IMR-90 (cell line): ENCODE measurements around the gene TIE1.

ENCODE experiments used
- CEBPB ChIP-seq: IDR thresholded peaks from 2 replicates; pipeline ENCODE4 v1.6.1; 2012; ENCODE audit warnings: low read depth, low read length, improper control_type of control experiment
- POLR2A ChIP-seq: IDR thresholded peaks from 2 replicates; pipeline ENCODE4 v1.6.1; 2012; ENCODE audit warnings: mild to moderate bottlenecking, low read depth, low read length
- RAD21 ChIP-seq: IDR thresholded peaks from 2 replicates; pipeline ENCODE4 v1.6.1; 2012; ENCODE audit warnings: low read length, improper control_type of control experiment
- RFX5 ChIP-seq: IDR thresholded peaks from 2 replicates; pipeline ENCODE4 v1.8.0; 2012; ENCODE audit warnings: low read depth, mild to moderate bottlenecking, low read length, moderate library complexity
- SMC3 ChIP-seq: fragments of 150-350 bp; IDR thresholded peaks from 2 replicates; pipeline ENCODE4 v1.6.1; 2016; ENCODE audit warnings: low read depth, mild to moderate bottlenecking, antibody characterized with exemption, low read length, moderate library complexity
- USF2 ChIP-seq: fragments of 150-350 bp; IDR thresholded peaks from 2 replicates; pipeline ENCODE4 v1.6.1; 2017; ENCODE audit warnings: mild to moderate bottlenecking, antibody characterized with exemption, low read length, low read depth
- TF ChIP-seq, protein P1 (sequence below): conservative IDR thresholded peaks from 2 replicates; pipeline ENCODE4 v1.5.1; 2012; ENCODE audit warnings: mild to moderate bottlenecking, low read depth, low read length, improper control_type of control experiment

- TF ChIP-seq, protein P1, sequence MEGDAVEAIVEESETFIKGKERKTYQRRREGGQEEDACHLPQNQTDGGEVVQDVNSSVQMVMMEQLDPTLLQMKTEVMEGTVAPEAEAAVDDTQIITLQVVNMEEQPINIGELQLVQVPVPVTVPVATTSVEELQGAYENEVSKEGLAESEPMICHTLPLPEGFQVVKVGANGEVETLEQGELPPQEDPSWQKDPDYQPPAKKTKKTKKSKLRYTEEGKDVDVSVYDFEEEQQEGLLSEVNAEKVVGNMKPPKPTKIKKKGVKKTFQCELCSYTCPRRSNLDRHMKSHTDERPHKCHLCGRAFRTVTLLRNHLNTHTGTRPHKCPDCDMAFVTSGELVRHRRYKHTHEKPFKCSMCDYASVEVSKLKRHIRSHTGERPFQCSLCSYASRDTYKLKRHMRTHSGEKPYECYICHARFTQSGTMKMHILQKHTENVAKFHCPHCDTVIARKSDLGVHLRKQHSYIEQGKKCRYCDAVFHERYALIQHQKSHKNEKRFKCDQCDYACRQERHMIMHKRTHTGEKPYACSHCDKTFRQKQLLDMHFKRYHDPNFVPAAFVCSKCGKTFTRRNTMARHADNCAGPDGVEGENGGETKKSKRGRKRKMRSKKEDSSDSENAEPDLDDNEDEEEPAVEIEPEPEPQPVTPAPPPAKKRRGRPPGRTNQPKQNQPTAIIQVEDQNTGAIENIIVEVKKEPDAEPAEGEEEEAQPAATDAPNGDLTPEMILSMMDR, result no peak
- TF ChIP-seq POLR2A (no peak), CEBPB (no peak), SMC3 (no peak), RAD21 (no peak), USF2 (no peak), RFX5 (no peak)
Observed at GRCh38 chr1:43252225-43252624, 48.6 kb upstream of the TIE1 start.
